ENCODE measurements around the gene POLR3GL.

GRCh38 chr1:145916745-145917144 is 47.7 kb upstream of the POLR3GL start:
- TF ChIP-seq CTCF (IDR thresholded peaks at IDR 0.05) (no peak), POLR2A (IDR thresholded peaks at IDR 0.05) (no peak)

Data from right lobe of liver (tissue), 4 donors.